ENCODE data around the gene SEC14L5.

DNA sequence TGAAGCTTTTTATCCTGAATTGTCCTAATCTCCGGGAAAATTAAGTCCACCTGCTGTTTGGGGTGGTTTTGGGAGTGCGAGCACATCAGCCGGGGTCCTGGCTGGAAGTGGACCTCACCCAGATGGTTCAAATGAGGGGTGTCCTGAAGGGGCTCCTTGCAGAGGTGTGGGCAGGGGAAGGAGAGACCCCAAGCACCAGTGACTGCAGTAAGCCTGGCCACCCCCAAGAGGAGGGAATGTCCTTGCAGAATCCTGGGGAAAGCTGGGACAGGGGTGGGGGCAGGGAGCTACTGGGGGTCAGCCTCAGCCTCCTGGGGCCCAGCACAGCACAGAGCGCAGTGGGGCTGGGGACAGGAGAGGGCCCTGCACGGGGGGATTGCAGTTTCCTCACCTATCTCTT lies 46.2 kb downstream of the SEC14L5 start:
- TF ChIP-seq POLR2AphosphoS5 (IDR thresholded peaks at IDR 0.05; ENCODE audit: low read depth, low read length) (no peak), TAF1 (IDR thresholded peaks at IDR 0.05; ENCODE audit: borderline replicate concordance, low read depth, low read length) (no peak)
